ENCODE results near the gene ABHD17A.
A peak's percentile ranks its signal among the peaks of the same experiment; 100 is the strongest.
"Not testable (repeated sequence)": the region's sequence is repeated elsewhere in the genome, so short reads cannot be mapped to it uniquely, and the experiment has no call there.

ABHD17A gene

DNA sequence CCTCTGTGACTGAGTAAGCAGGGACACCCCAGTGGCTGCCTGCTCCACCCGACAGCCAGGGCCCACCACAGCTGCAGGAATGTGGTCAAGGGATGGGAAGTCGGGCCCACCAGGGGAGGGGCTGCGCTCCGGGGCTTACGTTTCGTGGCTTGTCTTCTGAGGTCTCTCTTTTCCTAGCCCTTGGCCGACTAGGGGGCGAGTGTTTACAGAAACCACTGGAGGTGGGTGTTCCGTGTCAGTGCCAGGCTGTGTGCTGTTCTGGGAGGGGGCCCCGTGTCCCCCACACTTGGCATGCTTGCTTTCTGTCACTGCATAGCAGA, 24.4 kb upstream of the ABHD17A start:
- no peak for DNase-seq

DNA sequence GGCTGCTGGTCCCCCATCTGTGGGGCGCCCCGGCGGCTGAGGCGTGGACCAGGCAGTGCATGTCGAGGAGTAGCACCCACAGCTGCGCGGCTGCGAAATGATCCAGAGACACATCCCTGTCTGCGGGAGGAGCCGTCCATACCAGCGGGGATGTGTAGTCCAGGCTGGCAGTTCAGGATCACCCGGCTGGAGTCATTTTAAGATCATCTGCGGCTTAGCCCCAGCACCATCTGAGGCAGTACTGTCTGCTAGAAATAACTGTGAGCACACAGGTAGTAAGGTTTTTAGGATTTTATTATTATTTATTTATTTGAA, 23.0 kb upstream of the ABHD17A start:
- DNase-seq, result peak in 1 of 2 experiments; percentile 40

- DNase-seq, result peak; percentile 41 to 64
Observed at GRCh38 chr19:1907563-1908363, 22.5 kb upstream of the ABHD17A start.

DNA sequence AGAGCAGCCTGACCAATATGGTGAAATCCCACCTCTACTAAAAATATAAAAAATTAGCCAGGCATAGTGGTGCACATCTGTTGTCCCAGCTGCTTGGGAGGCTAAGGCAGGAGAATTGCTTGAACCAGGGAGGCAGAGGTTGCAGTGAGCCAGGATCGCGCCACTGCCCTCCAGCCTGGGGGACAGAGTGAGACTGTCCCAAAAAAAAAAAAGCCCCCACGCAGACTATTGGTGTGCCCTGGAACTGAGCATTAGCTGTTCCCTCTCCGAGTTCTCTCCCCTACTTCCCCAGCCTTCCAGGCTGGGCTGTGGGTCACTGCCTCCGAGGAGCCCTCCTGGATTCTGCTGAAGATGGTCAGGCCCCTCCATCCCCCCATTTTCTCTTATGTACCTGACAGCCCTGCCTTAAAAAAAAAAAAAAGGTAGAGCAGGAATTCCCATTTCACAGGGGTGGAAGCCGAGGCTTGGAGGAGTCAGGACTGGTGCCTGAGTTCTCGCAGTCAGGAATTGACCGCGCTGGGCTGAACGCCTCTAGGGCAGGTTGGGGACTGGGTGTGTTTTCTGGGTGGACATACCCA, 21.8 kb upstream of the ABHD17A start:
- no peak for DNase-seq

DNA sequence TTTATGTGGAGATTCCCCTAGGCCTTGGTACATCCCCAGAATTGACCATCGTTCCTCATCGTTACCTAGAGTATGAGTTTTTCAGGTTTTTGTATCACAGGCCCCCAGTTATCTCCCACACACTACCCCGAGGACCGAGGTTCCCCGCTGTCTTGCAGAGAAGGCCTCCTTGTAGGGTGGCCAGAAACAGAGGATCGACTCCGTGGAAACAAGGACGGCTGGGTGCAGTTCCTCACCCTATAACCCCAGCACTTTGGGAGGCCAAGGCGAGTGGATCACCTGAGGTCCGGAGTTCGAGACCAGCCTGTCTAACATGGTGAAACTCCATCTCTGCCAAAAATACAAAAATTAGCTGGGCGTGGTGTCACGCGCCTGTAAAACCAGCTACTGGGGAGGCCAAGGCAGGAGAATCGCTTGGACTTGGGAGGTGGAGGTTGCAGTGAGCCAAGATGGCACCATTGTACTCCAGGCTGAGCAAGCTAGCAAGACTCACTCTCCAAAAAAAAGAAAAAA, 20.6 kb upstream of the ABHD17A start:
- no peak for DNase-seq

- DNase-seq, result peak; percentile 98
Observed at GRCh38 chr19:1905110-1905862, 20.0 kb upstream of the ABHD17A start, which contains the start of the genes ADAT3 and SCAMP4. Gene ADAT3 (plus strand): TSS chr19:1905399. CDS start chr19:1912048, 6,649 bp downstream. Gene SCAMP4 (plus strand): TSS chr19:1905399. CDS start chr19:1915020, 9,621 bp downstream.

GRCh38 chr19:1904860-1905109, 19.5 kb upstream of the ABHD17A start:
- no peak for DNase-seq

DNA sequence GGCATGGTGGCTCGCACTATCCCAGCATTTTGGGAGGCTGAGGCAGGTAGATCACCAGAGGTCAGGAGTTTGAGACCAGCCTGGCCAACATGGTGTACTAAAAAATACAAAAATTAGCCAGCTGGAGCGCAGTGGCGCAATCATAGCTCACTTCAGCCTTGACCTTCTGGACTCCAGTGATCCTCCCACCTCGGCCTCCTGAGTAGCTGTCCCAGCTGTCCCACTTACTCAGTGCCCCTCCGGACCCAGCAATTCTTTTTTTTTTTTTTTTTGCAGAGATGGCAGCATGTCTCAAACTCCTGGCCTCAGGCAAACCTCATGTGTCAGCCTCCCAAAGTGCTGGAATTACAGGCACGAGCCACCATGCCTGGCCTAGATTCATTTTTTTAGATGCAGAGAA, 17.6 kb upstream of the ABHD17A start:
- no peak for DNase-seq

DNA sequence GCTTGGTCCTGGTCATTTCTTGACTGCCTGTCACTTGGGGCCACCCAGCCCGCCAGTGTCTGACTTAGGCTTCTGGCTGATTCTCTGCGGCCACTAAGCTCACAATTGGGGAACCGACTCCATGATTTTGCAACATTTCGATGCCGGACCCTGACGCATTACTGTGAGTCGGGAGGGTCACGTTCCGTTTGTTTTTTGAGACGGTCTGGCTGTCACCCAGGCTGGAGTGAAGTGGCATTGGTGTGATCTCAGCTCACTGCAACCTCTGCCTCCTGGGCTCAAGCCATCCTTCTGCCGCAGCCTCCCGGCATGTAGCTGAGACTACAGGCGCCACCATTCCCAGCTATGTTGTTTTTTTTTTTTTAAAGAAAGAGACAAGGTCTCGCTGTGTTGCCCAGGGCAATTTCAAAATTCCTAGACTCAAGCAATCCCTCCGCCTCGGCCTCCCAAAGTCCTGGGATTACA, 16.7 kb upstream of the ABHD17A start:
- DNase-seq, result no peak

DNA sequence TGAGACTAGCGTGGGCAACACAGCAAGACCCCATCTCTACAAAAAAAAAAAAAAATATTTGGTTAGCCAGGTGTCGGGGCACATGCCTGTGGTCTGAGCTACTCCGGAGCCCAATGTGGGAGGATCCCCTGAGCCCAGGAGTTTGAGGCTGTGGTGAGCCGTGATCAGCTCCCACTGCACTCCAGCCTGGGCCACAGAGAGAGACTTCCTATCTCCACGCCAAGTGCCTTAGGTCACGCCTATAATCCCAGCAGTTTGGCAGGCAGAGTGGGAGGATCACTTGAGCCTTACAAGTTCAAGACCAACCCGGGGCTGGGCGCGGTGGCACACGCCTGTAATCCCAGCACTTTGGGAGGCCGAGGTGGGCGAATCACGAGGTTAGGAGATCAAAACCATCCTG, 11.2 kb upstream of the ABHD17A start:
- DNase-seq, result no peak

DNA sequence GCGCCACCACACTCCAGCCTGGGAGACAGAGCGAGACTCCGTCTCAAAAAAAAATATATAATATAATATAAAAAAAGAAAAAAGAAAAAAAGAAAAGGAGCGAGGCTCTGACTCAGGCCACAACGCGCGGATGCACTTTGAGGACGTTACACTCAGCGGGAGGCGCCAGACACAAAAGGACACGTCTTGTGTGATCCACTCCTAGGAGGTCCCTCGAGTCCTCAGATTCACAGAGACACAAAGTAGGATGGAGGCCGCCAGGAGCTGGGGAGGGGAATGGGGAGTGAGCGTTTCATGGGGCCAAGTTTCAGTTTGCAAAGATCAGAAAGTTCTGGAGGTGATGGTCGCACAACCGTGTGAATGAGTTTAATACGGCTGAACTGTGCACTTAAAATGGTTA, 8.5 kb upstream of the ABHD17A start:
- DNase-seq, result no peak

GRCh38 chr19:1889907-1890306, 4.6 kb upstream of the ABHD17A start:
- no peak for DNase-seq

- no peak for DNase-seq
Observed at GRCh38 chr19:1888385-1888784, 3.1 kb upstream of the ABHD17A start.

- DNase-seq, result not testable (repeated sequence)
Observed at GRCh38 chr19:1886360-1886759, 1.1 kb upstream of the ABHD17A start.

GRCh38 chr19:1884719-1885334, 469 bp downstream of the ABHD17A start:
- DNase-seq, result no peak

DNA sequence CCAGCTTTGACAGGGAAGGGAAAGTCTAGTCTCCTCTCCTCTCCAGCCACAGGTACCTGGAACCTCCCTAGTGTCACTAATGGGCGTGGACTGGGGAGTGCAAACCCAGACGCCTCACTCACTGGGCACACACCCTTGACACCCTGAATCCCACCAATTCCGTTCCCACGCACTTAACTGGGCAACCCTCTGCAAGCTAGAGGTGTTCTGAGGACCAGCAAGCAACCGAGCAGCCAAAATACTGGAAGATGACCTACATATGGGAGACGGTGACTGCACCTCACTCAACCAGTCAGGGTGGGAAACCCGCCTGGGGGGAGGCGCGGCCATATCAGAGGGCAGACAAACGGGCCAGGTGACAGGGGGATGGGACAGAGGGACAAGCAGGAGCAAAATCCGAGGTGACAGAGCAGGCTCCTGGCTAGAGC, 991 bp downstream of the ABHD17A start:
- DNase-seq, result no peak

DNA sequence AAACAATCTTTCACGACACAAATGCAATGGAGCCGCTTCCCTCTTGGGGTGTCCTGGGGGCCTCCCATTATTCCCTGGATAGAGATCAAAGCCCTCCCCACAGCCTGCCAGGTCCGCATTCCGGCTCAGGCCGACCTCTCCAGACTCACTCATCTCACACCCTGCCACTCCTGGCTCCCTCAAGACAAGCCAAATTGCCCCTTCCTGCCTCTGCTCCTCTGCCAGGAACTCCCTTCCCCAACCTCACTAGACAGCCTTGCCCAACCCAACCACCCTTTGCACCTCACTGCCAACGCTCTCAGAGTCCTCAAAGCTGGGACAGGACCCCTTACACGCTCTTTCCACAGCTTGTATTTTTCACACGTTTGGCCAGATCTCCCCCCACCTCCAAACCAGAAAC, 1.5 kb downstream of the ABHD17A start:
- no peak for DNase-seq

DNA sequence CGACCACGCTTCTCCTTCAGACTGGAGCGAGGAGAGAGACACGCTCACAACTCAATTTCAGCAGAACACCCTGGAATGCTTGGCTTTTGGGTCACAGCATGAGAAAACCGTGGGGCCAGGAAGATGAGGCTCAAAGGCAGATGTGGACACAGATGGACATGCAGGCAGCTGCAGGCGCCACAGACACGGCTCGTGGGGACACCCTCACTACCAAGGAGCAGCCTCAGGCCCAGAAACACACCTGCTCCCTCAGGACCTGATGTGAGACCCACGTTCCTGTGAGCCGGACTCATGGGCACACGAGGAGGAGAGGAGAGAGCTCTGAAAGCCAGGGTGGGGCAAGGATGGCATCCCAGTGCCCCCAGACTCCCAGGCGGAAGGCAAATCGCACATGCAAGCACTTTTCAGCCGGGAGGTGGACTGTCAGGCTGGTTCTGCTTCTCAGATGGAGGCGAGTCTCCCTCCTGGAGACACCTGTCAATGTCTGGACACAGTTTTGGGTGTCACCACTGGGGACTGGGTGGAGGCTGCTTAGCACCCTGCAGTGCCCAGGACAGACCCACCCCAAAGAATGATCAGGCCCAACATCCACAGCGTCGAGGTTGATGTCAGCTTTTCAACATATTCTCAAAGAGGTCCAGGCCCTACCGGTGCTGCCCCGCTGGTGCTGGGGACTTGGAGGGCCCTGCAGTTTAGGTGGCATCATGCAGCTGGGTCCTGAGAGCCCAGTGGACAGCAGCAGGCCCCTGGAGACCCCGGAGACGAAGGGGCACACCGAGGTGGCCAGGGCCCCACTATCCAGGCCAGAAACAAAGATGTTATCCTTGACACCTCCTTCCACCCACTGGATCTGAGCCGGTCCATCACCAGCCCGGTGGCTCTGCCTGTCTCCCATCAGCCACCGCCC, 2.3 kb downstream of the ABHD17A start:
- no peak for DNase-seq

- no peak for DNase-seq
Observed at GRCh38 chr19:1882089-1882785, 3.1 kb downstream of the ABHD17A start.

GRCh38 chr19:1881393-1882088, 3.8 kb downstream of the ABHD17A start:
- not testable (repeated sequence) for DNase-seq
